Pericardium fibroblast (primary cell): ENCODE results near the gene TBX22. TPM values are rescaled to one million over a fixed set of nuclear protein-coding genes. Genes with fewer than 3 reads are reported as not detected.

Source experiments
- total RNA-seq: library from RNA; depleted of rRNA; stranded (reverse); fragments of >200 nt; gene quantifications from 2 replicates; pipeline ENCODE4 v1.2.3, GENCODE V29; 2015

Gene TBX22
- total RNA-seq = 0.12 TPM in 1 of 2 replicates, not detected in the other

GRCh38 chrX:80014141-80014940 is at the start of gene TBX22:
TBX22 (plus strand) TSS chrX:80014753; CDS start chrX:80022270, 7,517 bp downstream.

